ENCODE results near the gene CRIP2.

Gene CRIP2

DNA sequence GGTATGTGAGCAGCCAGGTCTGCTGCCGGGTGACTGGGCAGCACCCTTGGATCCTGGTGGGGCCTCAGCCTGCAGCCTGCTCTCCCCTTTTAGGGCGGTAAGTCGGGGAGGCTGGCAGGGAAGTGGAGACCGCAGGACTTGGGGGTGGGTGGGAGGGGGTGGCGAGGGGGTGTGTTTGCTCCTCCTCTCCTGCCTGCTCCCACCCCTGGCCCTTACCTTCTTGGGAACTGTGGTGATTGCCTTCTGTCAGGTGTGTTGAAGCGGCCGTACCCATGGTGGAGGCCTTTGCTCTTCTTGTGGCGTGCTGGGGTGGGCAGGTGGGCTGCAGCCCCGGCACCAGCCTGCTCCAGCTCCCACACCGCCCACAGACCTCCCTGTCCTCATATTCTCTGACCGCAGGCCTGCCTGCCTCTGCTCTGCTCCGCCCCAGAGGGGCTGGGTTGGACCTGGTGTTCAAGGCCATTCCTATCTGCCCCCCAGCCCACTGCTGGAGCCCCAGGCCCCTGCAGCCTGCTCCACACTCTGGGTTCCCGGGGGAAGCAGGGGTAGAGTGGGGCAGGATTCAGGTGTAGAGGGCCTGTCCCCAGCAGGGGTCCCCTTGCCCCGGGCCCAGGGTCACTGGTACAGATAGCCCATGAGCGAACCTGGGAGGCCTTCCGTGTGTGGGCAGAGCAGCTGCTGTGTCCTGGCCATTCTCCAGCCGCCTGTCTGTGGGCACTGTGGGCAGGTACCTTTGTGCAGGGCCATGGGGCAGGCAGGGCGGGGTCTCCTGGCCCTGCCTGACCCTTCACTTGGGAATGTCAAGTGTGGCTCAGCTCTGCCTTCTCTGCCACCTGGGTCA lies 21.6 kb downstream of the CRIP2 start:
- DNase-seq (ENCODE audit: extremely low read depth in 1 of 2, low read depth in 1 of 2): no peak

- DNase-seq (ENCODE audit: extremely low read depth in 1 of 2, low read depth in 1 of 2): no peak
Observed at GRCh38 chr14:105496831-105497591, 22.4 kb downstream of the CRIP2 start.

GRCh38 chr14:105497671-105498429 lies 23.2 kb downstream of the CRIP2 start:
- no peak for DNase-seq (ENCODE audit: extremely low read depth in 1 of 2, low read depth in 1 of 2)

DNA sequence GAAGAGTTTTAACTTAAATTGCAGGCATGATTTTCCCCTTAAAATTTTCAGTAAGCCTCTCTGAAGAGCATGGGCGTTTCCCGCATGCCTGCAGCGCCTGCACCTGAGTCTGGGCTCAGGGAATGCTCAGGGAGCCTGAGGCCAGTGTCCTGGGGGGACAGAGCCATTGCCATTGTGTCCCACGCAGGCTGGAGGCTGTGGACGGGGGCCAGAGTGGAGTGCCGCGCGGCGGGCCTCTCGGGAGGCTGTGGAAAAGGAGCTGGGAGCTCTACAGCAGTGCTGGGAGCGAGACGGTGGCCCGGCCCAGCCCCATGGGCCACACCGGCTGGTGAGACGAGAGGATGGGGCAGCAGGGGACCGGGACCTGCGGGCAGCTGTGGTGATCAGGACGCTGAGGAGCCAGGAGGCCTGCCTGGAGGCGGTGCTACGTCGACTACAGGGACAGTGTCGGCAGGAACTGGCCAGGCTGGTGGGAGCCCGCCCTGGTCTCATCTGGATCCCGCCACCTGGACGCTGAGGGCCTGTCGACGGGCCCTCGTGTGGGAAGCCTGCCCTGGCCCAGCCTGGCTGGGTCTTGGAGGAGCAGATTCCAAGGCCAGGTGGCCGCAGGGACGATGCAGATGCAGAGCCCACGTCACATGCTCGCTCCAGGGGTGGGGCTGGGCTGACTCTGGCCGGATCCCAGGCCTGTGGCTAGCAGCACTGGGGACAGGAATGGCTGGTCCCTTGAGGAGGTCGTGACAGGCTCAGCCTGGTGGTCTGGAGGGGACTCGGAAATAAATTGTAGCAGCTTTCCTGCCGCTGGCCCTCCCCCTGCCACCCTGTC lies 24.0 kb downstream of the CRIP2 start:
- DNase-seq (ENCODE audit: extremely low read depth in 1 of 2, low read depth in 1 of 2): no peak

GRCh38 chr14:105499256-105500035 lies 24.8 kb downstream of the CRIP2 start:
- no peak for DNase-seq (ENCODE audit: extremely low read depth in 1 of 2, low read depth in 1 of 2)

GRCh38 chr14:105500036-105500725 lies 25.6 kb downstream of the CRIP2 start:
- DNase-seq (ENCODE audit: extremely low read depth in 1 of 2, low read depth in 1 of 2): no peak

- no peak for DNase-seq (ENCODE audit: extremely low read depth in 1 of 2, low read depth in 1 of 2)
Observed at GRCh38 chr14:105500726-105501101, 26.1 kb downstream of the CRIP2 start.

GRCh38 chr14:105501504-105502291 lies 27.1 kb downstream of the CRIP2 start:
- DNase-seq (ENCODE audit: extremely low read depth in 1 of 2, low read depth in 1 of 2): no peak

GRCh38 chr14:105502446-105503295 lies 28.1 kb downstream of the CRIP2 start:
- DNase-seq (ENCODE audit: extremely low read depth in 1 of 2, low read depth in 1 of 2): no peak

DNA sequence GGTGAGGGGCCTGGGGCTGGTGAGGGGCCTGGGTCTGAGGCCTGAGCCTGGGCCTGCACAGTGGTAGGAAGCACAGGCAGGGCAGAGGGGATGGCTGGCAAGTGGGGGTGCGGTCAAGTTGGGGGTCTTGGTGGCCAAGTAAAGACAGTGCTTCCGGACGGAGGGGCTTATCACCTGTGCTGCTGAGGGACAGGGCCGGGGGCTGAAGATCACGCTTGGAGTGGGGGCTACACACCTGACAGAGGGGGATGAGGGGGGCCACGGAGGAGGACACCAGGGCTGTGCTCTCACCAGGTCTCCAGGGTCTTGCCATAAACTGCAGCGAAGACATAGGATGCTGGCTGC lies 28.6 kb downstream of the CRIP2 start:
- DNase-seq (ENCODE audit: extremely low read depth in 1 of 2, low read depth in 1 of 2): no peak

DNA sequence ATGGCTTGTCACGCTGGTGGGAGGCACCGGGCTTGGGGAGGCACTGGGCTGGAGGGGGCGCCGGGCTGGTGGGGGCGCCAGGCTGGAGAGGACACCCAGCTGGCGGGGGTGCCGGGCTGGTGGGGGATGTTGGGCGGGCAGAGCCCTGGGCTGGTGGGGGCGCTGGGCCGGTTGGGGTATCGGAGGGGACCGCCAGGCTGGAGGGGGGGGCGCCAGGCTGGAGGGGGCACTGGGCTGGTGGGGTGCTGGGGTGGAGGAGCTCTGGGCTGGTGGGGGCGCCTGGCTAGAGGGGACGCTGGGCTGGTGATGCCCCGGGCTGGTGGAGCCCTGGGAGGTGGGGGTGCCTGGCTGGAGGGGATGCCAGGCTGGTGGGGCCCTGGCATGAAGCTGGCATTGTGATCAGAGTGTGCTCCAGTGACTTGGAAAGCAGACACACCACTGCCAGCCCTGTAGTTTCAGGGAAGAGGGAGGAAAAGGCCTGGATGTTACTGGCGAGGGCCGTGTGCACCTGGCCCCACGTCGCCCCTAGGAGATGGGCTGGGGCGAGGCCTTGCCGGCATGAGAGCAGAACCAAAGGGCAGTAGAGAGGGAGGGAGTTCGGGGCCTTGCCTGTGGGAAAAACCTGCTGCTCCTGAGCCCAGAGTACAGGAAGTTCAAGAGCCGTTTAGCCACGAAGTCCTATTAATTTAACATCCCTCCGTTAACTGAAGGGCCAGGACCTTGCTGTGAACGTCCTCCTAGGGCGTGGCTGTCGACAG lies 29.5 kb downstream of the CRIP2 start:
- no peak for DNase-seq (ENCODE audit: extremely low read depth in 1 of 2, low read depth in 1 of 2)

- DNase-seq (ENCODE audit: extremely low read depth in 1 of 2, low read depth in 1 of 2): no peak
Observed at GRCh38 chr14:105505101-105505500, 30.5 kb downstream of the CRIP2 start.

GRCh38 chr14:105507247-105507646 lies 32.6 kb downstream of the CRIP2 start:
- no peak for DNase-seq (ENCODE audit: extremely low read depth in 1 of 2, low read depth in 1 of 2)

- DNase-seq (ENCODE audit: extremely low read depth in 1 of 2, low read depth in 1 of 2): no peak
Observed at GRCh38 chr14:105508069-105508468, 33.4 kb downstream of the CRIP2 start.

- no peak for DNase-seq (ENCODE audit: extremely low read depth in 1 of 2, low read depth in 1 of 2)
Observed at GRCh38 chr14:105508601-105509000, 34.0 kb downstream of the CRIP2 start.

- no peak for DNase-seq (ENCODE audit: extremely low read depth in 1 of 2, low read depth in 1 of 2)
Observed at GRCh38 chr14:105517096-105517495, 42.5 kb downstream of the CRIP2 start.

Data from activated CD8-positive, alpha-beta memory T cell treated with anti-CD3 and anti-CD28 coated beads for 1 hour (primary cell).